Uterus (tissue), 4 donors: ENCODE data around the gene WNT8A. TPM values are rescaled to one million over a fixed set of nuclear protein-coding genes. Genes with fewer than 3 reads are reported as not detected.
"Not testable (repeated sequence)": the region's sequence is repeated elsewhere in the genome, so short reads cannot be mapped to it uniquely, and the experiment has no call there.

Source experiments
- DNase-seq, 2 donors: peaks; one replicate each; pipeline ENCODE4 v3.0.0-alpha.2; 2019 to 2020
- H3K27ac ChIP-seq, 2 donors: fragments of 200-600 bp; sonication (generic); 1 replicate in 1 of 2; 2 replicates in 1 of 2; pipeline ENCODE4 v1.5.1; 2016 to 2018
- H3K27me3 ChIP-seq, 2 donors: fragments of 200-600 bp; sonication (generic); one replicate each; pipeline ENCODE4 v1.5.1; 2018 to 2019; ENCODE audit warnings: control low read depth in 1 of 2
- H3K36me3 ChIP-seq, 2 donors: fragments of 200-600 bp; sonication (generic); one replicate each; pipeline ENCODE4 v1.5.1; 2019; ENCODE audit warnings: control low read depth in 1 of 2
- H3K4me1 ChIP-seq, 2 donors: fragments of 200-600 bp; sonication (generic); one replicate each; pipeline ENCODE4 v1.5.1; 2018 to 2019; ENCODE audit warnings: control low read depth in 1 of 2
- H3K4me3 ChIP-seq, 2 donors: fragments of 200-600 bp; sonication (generic); 1 replicate in 1 of 2; 2 replicates in 1 of 2; pipeline ENCODE4 v1.5.1; 2018 to 2019; ENCODE audit warnings: mild to moderate bottlenecking in 1 of 2
- H3K9me3 ChIP-seq, 2 donors: fragments of 200-600 bp; sonication (generic); one replicate each; pipeline ENCODE4 v1.5.1; 2019; ENCODE audit warnings: control low read depth in 1 of 2
- CTCF ChIP-seq, 4 experiments: fragments of 200-600 bp in 2 of 4; fragments of 450-650 bp in 2 of 4; sonication (generic) in 2 of 4; IDR thresholded peaks; one replicate each; pipeline ENCODE4 v1.5.1; 2016 to 2019; ENCODE audit warnings: antibody characterized with exemption in 4 of 4, mild to moderate bottlenecking in 2 of 4, moderate library complexity in 1 of 4
- POLR2A ChIP-seq, 2 donors: fragments of 450-650 bp; IDR thresholded peaks; one replicate each; pipeline ENCODE4 v1.6.1; 2016; ENCODE audit warnings: antibody characterized with exemption in 2 of 2, mild to moderate bottlenecking in 1 of 2, moderate library complexity in 1 of 2
- intact Hi-C: fragments of 100-400 bp; cut with DNase I; formaldehyde crosslinking; loops from one replicate; pipeline ENCODE4 v1.15.1; 2023; ENCODE audit warnings: low total_unique reads
- total RNA-seq, 4 donors: library from RNA; depleted of rRNA in 3 of 4; stranded (reverse); fragments of >200 nt in 3 of 4; gene quantifications; one replicate each; pipeline versions ENCODE4 v1.1.0 to v1.2.4, GENCODE V29; 2014 to 2023
- donor health status: DM: yes; HTN: yes; CAD: no.

WNT8A gene
- total RNA-seq, 4 donors from 2014 or later: not detected

DNA sequence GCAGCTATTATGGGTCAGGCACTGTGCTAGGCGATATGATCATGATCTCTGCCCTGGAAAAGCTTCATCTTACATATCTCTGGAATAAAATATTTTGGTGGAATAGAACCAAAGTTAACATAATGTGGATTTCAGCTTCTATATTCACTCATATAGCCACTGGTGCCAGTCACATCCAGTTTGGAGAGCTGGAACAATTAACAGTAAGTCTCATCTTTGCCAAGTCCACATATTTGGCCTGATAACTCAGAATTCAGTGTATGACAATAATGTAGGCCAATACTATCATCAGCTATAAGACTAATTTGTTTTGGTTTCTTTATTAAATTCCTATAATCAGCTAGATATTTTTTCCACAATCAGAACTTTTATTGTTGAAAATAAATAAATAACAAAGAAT lies 45.0 kb upstream of the WNT8A start:
- Histone ChIP-seq H3K27ac (no peak overlapping the region), H3K27me3 (no peaks in the 10 kb centered on the region), H3K9me3 (no peaks in the 10 kb centered on the region), H3K36me3 (no peaks in the 10 kb centered on the region), H3K4me1 (no peaks in the 10 kb centered on the region), H3K4me3 (no peak overlapping the region)
- no peak for DNase-seq
- TF ChIP-seq POLR2A (IDR thresholded peaks at IDR 0.05) (no peak), CTCF (IDR thresholded peaks at IDR 0.05) (no peak)
- intact Hi-C loops: no loop called here

- H3K36me3 ChIP-seq, H3K27me3 ChIP-seq, H3K4me3 ChIP-seq, DNase-seq, intact Hi-C loops, H3K4me1 ChIP-seq, H3K9me3 ChIP-seq, H3K27ac ChIP-seq: not testable (repeated sequence)
These were observed 38.5 kb upstream of the WNT8A start for GRCh38 chr5:138045283-138045682.

DNA sequence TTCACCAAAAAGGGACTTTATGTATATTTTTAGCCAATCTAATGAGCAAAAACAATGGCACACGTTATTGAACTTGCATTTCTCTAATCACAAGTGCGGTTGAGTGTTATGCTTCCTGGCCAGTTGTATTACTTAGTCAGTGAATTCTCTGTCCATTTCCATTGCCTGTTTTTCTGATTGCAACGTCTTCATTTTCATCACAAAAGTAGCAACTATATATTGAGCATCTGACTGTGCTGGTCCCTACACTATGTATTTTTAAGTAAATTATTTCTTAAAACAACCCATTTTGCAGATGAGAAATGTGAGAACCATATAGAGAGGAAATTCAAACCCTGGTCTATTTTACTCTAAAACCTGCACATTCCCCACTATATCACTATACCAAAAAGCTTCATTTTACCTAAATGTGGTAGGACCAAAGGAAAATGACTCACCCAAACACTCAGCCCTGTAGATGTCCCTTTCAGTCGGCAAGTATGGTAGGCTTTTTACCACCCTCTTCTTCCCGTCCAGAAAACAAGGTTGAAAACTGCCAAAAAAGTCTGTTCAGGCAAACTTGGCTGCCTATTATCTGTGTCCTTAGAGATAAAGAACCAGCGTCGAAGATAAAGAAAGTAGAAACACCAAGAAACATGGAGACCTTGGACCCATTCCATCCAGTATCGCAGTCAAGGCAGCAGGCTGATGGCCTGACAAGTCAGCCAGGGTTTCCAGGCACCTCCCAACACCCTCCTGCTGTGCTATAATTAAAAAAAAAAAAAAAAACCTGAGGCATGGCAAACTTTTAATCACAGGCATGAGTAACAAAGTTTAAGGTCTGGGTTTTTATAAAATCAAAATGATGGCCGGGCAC lies 32.2 kb upstream of the WNT8A start:
- intact Hi-C loops: no loop called here
- H3K4me1 ChIP-seq: no peaks in the 10 kb centered on the region
- no peaks in the 10 kb centered on the region for H3K27me3 ChIP-seq
- no peaks in the 10 kb centered on the region for H3K36me3 ChIP-seq
- H3K4me3 ChIP-seq: no peak overlapping the region
- no peak for DNase-seq
- no peaks in the 10 kb centered on the region for H3K9me3 ChIP-seq
- TF ChIP-seq CTCF (IDR thresholded peaks at IDR 0.05): no peak
- TF ChIP-seq POLR2A (IDR thresholded peaks at IDR 0.05): no peak
- H3K27ac ChIP-seq: peak overlapping the region in 1 of 2 donors; percentile 52

GRCh38 chr5:138052718-138053117 lies 31.1 kb upstream of the WNT8A start:
- H3K4me1 ChIP-seq, H3K9me3 ChIP-seq, intact Hi-C loops, H3K4me3 ChIP-seq, H3K36me3 ChIP-seq, H3K27ac ChIP-seq, DNase-seq, H3K27me3 ChIP-seq: not testable (repeated sequence)

DNA sequence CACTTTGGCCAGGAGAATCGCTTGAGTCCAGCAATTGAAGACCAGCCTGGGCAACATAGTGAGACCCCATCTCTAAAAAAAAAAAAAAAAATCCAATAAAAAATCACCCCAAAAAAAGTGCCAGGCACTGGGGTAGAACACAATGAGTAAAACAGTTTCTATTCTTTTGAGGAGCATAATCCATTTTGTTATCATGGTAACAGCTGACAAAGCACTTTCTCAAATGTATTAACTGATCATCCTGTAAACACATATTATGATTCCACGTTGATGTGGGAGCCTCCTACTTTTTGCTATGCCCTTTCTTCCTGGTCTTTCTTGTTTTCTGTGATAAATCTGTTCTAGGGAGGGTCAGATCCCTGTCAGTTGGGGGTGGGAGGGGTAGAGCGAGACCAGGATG lies 30.3 kb upstream of the WNT8A start:
- Histone ChIP-seq H3K36me3 (no peaks in the 10 kb centered on the region), H3K27me3 (no peaks in the 10 kb centered on the region), H3K4me1 (no peaks in the 10 kb centered on the region), H3K9me3 (no peaks in the 10 kb centered on the region), H3K27ac (no peak overlapping the region), H3K4me3 (no peak overlapping the region)
- intact Hi-C loops: no loop called here
- no peak for DNase-seq
- TF ChIP-seq CTCF (IDR thresholded peaks at IDR 0.05): no peak
- TF ChIP-seq POLR2A (IDR thresholded peaks at IDR 0.05): no peak

- no peak for TF ChIP-seq CTCF (IDR thresholded peaks at IDR 0.05)
- TF ChIP-seq POLR2A (IDR thresholded peaks at IDR 0.05): no peak
- H3K9me3 ChIP-seq: no peaks in the 10 kb centered on the region
- no peak overlapping the region for H3K27ac ChIP-seq
- no peak for DNase-seq
- H3K36me3 ChIP-seq: no peaks in the 10 kb centered on the region
- no peaks in the 10 kb centered on the region for H3K27me3 ChIP-seq
- no peaks in the 10 kb centered on the region for H3K4me1 ChIP-seq
- no peak overlapping the region for H3K4me3 ChIP-seq
- intact Hi-C loops: no loop called here
These were observed 29.6 kb upstream of the WNT8A start for GRCh38 chr5:138054206-138054605.
